Cardiac muscle cell (in vitro differentiated cells and primary cell): ENCODE measurements around the gene PTPN13. TPM values are rescaled to one million over a fixed set of nuclear protein-coding genes. Genes with fewer than 3 reads are reported as not detected.

Source experiments
- DNase-seq, 2 donors: peaks; one replicate each; pipeline versions ENCODE4 v3.0.0 to v3.0.0-alpha.2; 2010 to 2017; ENCODE audit warnings: low read depth in 1 of 2, low spot score in 1 of 2
- H3K27ac ChIP-seq: fragments of 200-600 bp; sonication (generic); 2 replicates; pipeline ENCODE4 v1.5.1; 2016
- H3K27me3 ChIP-seq: fragments of 200-600 bp; sonication (generic); 2 replicates; pipeline ENCODE4 v1.6.0; 2016; ENCODE audit warnings: control low read depth
- H3K36me3 ChIP-seq: fragments of 200-600 bp; sonication (generic); 2 replicates; pipeline ENCODE4 v1.5.1; 2016; ENCODE audit warnings: control low read depth
- H3K4me1 ChIP-seq: fragments of 200-600 bp; sonication (generic); 2 replicates; pipeline ENCODE4 v1.8.1; 2017; ENCODE audit warnings: low read depth, mild to moderate bottlenecking, mixed run types
- H3K4me3 ChIP-seq: fragments of 200-600 bp; sonication (generic); 2 replicates; pipeline ENCODE4 v1.5.1; 2016; ENCODE audit warnings: mild to moderate bottlenecking
- H3K9me3 ChIP-seq: fragments of 200-600 bp; sonication (generic); 2 replicates; pipeline ENCODE4 v1.5.1; 2017; ENCODE audit warnings: low read depth, mild to moderate bottlenecking, control low read depth
- CTCF ChIP-seq: IDR thresholded peaks from 2 replicates; pipeline ENCODE4 v1.5.1; 2012; ENCODE audit warnings: low read depth, mild to moderate bottlenecking, low read length
- polyA plus RNA-seq: library from polyadenylated mRNA; unstranded; fragments of >200 nt; fragmentation: Nextera tagmentation; extraction: Ambion mirVana; gene quantifications from 2 replicates; pipeline ENCODE4 v1.2.1, GENCODE V29; 2016
- total RNA-seq: library from RNA; depleted of rRNA; stranded (reverse); fragments of >200 nt; gene quantifications from 2 replicates; pipeline ENCODE4 v1.2.3, GENCODE V29; 2016

The PTPN13 gene
- total and polyA plus RNA-seq, 2 experiments from 2014 or later, result 14.4 to 38.2 TPM

- Histone ChIP-seq H3K27ac (no peak overlapping the region), H3K4me1 (no peaks in the 10 kb centered on the region), H3K9me3 (no peaks in the 10 kb centered on the region), H3K36me3 (peaks cover 18% of the 10 kb centered on the region), H3K4me3 (no peak overlapping the region), H3K27me3 (no peaks in the 10 kb centered on the region)
- no peak for TF ChIP-seq CTCF
- DNase-seq, result no peak
Measured at GRCh38 chr4:86741846-86742245, 147.7 kb downstream of the PTPN13 start.

DNA sequence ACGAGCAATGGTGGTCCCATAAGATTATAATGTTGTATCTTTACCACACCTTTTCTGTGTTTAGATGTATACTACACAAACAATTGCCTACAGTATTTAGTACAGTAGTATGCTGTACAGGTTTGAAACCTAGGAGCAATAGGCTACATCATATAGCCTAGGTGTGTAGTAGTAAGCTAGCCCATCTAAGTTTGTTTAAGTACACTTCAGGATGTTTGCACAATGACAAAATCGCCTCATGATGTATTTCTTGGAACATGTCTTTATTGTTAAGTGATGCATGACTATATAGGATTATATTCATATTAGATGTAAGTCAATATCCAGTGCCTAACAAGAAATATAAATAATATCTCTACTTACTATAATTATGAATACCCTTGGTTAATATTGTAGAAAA, 150.5 kb downstream of the PTPN13 start:
- Histone ChIP-seq H3K27me3 (no peaks in the 10 kb centered on the region), H3K9me3 (no peaks in the 10 kb centered on the region), H3K4me3 (no peak overlapping the region), H3K4me1 (no peaks in the 10 kb centered on the region), H3K36me3 (peaks cover 18% of the 10 kb centered on the region), H3K27ac (no peak overlapping the region)
- no peak for DNase-seq
- TF ChIP-seq CTCF, result no peak

- no peak for TF ChIP-seq CTCF
- Histone ChIP-seq H3K4me3 (no peak overlapping the region), H3K27me3 (no peaks in the 10 kb centered on the region), H3K27ac (no peak overlapping the region), H3K36me3 (peaks cover 8% of the 10 kb centered on the region), H3K4me1 (no peaks in the 10 kb centered on the region), H3K9me3 (no peaks in the 10 kb centered on the region)
- DNase-seq, result no peak
Measured at GRCh38 chr4:86749121-86749520, 155.0 kb downstream of the PTPN13 start.

GRCh38 chr4:86755388-86755787, 161.3 kb downstream of the PTPN13 start:
- Histone ChIP-seq H3K4me3 (no peak overlapping the region), H3K27me3 (no peaks in the 10 kb centered on the region), H3K36me3 (peaks cover 15% of the 10 kb centered on the region), H3K27ac (no peak overlapping the region), H3K9me3 (no peaks in the 10 kb centered on the region), H3K4me1 (no peaks in the 10 kb centered on the region)
- DNase-seq, result no peak
- TF ChIP-seq CTCF, result no peak

GRCh38 chr4:86757468-86757867, 163.4 kb downstream of the PTPN13 start:
- no peaks in the 10 kb centered on the region for H3K9me3 ChIP-seq
- no peak for TF ChIP-seq CTCF
- no peak for DNase-seq
- H3K4me1 ChIP-seq, result no peaks in the 10 kb centered on the region
- H3K36me3 ChIP-seq, result peaks cover 22% of the 10 kb centered on the region
- no peaks in the 10 kb centered on the region for H3K27me3 ChIP-seq
- H3K4me3 ChIP-seq, result no peak overlapping the region
- no peak overlapping the region for H3K27ac ChIP-seq

DNA sequence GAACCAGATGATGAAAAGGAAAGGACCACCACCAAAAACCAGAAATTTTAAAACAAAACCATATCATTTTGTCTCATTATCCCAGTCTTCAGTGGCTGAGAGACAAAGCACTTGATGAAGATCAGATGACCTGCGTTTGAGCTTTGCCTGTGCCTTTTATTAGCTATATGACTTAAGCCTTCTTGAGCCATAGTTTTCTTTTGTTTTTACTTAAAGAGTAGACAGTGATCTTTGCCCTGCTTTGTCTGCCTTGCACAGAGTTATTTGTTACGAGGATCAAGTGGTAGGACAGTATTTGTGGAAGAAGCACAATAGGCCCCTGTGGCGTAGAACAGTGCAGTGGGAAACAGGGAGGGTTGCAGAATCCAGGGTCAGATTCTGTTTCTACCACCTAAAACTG, 165.2 kb downstream of the PTPN13 start:
- Histone ChIP-seq H3K27me3 (no peaks in the 10 kb centered on the region), H3K4me1 (no peaks in the 10 kb centered on the region), H3K9me3 (no peaks in the 10 kb centered on the region), H3K36me3 (peaks cover 26% of the 10 kb centered on the region), H3K27ac (no peak overlapping the region), H3K4me3 (no peak overlapping the region)
- DNase-seq, result no peak
- no peak for TF ChIP-seq CTCF
